LoVo (cell line): ENCODE results near the gene SNX12.
"Not testable (repeated sequence)": the region's sequence is repeated elsewhere in the genome, so short reads cannot be mapped to it uniquely, and the experiment has no call there.

ENCODE experiments used
- DNase-seq: peaks from one replicate; pipeline ENCODE4 v3.0.0-alpha.2; 2016; ENCODE audit warnings: low spot score

Gene SNX12

GRCh38 chrX:71091263-71091662 is 23.1 kb upstream of the SNX12 start:
- no peak for DNase-seq

- no peak for DNase-seq
Observed at GRCh38 chrX:71085900-71086299, 17.8 kb upstream of the SNX12 start.

DNA sequence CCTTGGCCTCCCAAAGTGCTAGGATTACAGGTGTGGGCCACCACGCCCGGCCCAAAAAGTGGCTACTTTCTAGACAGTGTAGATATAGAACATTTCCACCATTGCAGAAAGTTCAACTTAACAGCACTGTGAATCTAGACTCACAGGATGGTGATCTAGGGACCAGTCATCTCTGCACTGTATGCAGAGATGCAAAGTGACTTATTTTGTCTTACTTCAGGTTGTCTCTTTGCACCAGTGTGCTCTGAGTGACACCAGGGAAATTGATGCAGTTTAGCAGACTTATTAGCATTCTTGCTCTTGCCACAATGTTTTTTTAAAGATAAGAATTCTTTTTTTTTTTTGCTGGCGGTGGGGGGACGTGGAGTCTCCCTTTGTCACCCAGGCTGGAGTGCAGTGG is 14.7 kb upstream of the SNX12 start:
- no peak for DNase-seq

DNA sequence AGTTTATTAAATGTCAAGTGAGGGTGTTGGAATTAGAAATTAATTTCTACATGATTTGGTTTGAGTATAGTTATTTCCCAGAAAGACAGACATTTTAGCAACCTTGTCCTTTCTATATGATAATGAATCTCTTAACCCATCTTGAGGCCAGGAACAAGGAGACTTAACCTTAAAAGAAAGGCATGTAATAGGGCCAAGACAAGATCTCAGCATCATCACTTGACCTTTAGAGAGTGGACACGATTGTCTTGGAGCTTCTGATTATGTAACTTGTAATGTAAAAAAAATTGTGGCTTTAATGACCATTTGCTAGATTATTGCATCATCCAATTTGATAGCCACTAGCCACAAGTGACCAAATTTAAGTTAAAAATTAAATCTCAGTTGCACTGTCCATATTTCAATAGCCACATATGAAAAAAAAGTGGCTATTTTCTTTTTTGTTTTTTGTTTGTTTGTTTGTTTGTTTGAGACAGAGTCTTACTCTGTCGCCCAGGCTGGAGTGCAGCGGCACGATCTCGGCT is 14.1 kb upstream of the SNX12 start:
- no peak for DNase-seq

- DNase-seq, result no peak
Observed at GRCh38 chrX:71081330-71082123, 13.4 kb upstream of the SNX12 start.

DNA sequence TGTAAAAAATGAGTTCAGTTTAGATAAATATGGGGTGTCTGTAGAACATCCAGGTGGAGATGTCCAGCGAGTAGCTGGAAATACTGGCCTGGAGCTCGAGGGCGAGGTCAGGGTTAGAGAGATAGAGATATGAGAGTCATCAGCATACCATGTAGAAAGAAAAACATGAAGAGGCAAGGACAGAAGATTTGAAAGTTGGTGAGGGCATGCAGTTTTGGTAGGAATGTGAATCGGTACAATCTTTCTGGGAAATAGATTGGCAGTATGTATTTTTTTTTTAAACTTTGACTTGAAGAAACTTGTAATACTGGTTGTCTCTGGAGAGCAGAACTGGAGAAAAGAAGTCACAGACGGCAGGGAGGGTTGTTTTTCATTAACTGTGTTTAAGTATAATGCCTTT is 2.4 kb upstream of the SNX12 start:
- DNase-seq, result no peak

- DNase-seq, result no peak
Observed at GRCh38 chrX:71067712-71068043, 456 bp downstream of the SNX12 start.

DNA sequence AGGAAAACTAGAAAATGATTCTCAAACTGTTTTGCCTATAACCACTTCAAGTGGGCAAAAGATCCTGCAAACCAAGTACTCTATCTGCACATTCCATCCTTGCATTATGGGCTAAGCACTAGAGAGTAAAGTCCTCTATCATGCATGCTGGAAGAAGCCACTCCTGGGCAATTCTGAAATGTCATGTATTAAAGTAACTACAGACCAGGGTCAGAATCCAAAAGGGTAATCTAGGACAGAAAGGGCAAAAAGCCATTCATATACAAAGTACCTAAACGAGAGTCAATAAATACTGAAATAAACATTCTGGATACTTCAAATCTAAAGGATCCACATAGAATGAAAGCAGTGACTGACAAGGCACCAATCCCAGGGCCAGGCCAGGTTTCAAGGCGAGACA is 1.0 kb downstream of the SNX12 start:
- no peak for DNase-seq

- no peak for DNase-seq
Observed at GRCh38 chrX:71060127-71060526, 8.0 kb downstream of the SNX12 start.

- no peak for DNase-seq
Observed at GRCh38 chrX:71057848-71058530, 10.1 kb downstream of the SNX12 start.

DNA sequence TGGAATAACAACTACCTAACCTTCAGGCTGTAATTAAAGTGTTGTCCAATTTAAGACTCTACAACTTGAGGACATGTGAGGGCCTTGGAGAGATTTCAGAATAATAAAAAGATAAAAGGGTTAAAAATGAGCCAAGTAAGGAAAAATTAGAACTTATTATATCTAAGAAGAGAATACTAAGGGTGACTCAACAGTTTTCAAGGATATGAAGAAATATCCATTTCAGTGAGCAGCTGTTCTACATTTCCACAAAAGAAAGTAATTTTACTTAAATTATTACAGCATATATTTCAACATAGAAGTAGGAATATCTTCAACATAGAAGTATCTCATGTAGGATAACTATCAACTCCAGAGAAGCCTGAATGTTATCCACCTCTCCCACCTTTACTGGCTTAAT is 11.3 kb downstream of the SNX12 start:
- DNase-seq, result no peak

GRCh38 chrX:71053217-71053621 is 14.9 kb downstream of the SNX12 start:
- DNase-seq, result no peak

- no peak for DNase-seq
Observed at GRCh38 chrX:71052721-71053120, 15.4 kb downstream of the SNX12 start.

GRCh38 chrX:71047891-71048290 is 20.2 kb downstream of the SNX12 start:
- DNase-seq, result not testable (repeated sequence)

DNA sequence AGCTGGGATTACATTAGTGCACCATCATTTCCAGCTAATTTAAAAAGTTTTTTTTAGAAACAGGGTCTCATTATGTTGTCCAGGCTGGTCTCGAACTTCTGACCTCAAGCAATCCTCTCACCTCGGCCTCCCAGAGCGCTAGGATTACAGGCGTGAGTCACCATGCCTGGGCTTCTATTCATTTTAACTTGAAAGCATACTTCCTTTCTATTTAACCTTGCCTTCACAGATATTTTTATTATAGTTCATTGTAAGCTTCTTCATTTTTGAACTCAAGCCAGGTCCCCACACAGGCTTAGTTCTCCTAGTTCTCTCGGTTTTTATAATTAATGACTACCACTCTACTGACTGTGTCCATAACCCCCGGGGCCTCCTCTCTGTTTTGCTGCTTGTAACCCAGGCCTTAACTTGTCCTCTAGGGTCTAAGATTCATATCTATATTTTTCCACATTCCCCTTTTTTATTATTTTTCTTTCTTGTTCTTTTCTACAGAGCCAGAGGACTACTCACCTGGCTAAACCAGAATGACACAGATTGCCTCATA is 50.7 kb downstream of the SNX12 start:
- no peak for DNase-seq
